OCI-LY1 (cell line): ENCODE results near the gene CLIC4.
A peak's percentile ranks its signal among the peaks of the same experiment; 100 is the strongest.

Source experiments
- H2AFZ ChIP-seq: fragments of 200-600 bp; sonication (generic), shearing (Covaris generic); 2 replicates; pipeline ENCODE4 v1.6.0; 2014; ENCODE audit warnings: antibody characterized with exemption, mild to moderate bottlenecking, low read length
- H3F3A ChIP-seq: fragments of 200-600 bp; sonication (generic), shearing (Covaris generic); 2 replicates; pipeline ENCODE4 v1.6.0; 2014; ENCODE audit warnings: mild to moderate bottlenecking, antibody characterized with exemption, low read length, moderate library complexity; ENCODE audit not compliant: insufficient read depth
- H3K27ac ChIP-seq: fragments of 200-600 bp; sonication (generic); 2 replicates; pipeline ENCODE4 v1.5.1; 2014; ENCODE audit warnings: low read length, mixed run types, mild to moderate bottlenecking, low read depth; ENCODE audit not compliant: poor library complexity, severe bottlenecking
- H3K27me3 ChIP-seq: fragments of 200-600 bp; sonication (generic); 2 replicates; pipeline ENCODE4 v1.6.0; 2014; ENCODE audit warnings: antibody characterized with exemption, mild to moderate bottlenecking, low read length, moderate library complexity; ENCODE audit not compliant: insufficient read depth
- H3K36me3 ChIP-seq: fragments of 200-600 bp; sonication (generic); 2 replicates; pipeline ENCODE4 v1.6.1; 2014; ENCODE audit warnings: mild to moderate bottlenecking, antibody characterized with exemption, low read length, moderate library complexity, mixed read lengths; ENCODE audit not compliant: insufficient read depth
- H3K4me1 ChIP-seq: fragments of 200-600 bp; sonication (generic); 2 replicates; pipeline ENCODE4 v1.5.1; 2014; ENCODE audit warnings: mild to moderate bottlenecking, low read length, moderate library complexity; ENCODE audit not compliant: insufficient read depth, severe bottlenecking
- H3K4me2 ChIP-seq: fragments of 200-600 bp; sonication (generic), shearing (Covaris generic); 2 replicates; pipeline ENCODE4 v1.6.1; 2014; ENCODE audit warnings: low read length
- H3K4me3 ChIP-seq: fragments of 200-600 bp; sonication (generic); 2 replicates; pipeline ENCODE4 v1.5.1; 2014; ENCODE audit warnings: low read length, low read depth, mild to moderate bottlenecking, mixed read lengths; ENCODE audit not compliant: poor library complexity, severe bottlenecking
- H3K79me2 ChIP-seq: fragments of 200-600 bp; shearing (Covaris generic); 2 replicates; pipeline ENCODE4 v1.6.1; 2016; ENCODE audit warnings: mixed run types, low read length, mixed read lengths; ENCODE audit not compliant: insufficient read depth
- H3K9ac ChIP-seq: fragments of 200-600 bp; sonication (generic), shearing (Covaris generic); 2 replicates; pipeline ENCODE4 v1.6.1; 2014; ENCODE audit warnings: mild to moderate bottlenecking, low read length, mixed read lengths
- H3K9me2 ChIP-seq: fragments of 200-600 bp; sonication (generic), shearing (Covaris generic); 2 replicates; pipeline ENCODE4 v1.6.1; 2014; ENCODE audit warnings: low read depth, mild to moderate bottlenecking, low read length, mixed read lengths
- H3K9me3 ChIP-seq: fragments of 200-600 bp; shearing (Covaris generic); 2 replicates; pipeline ENCODE4 v1.6.1; 2014; ENCODE audit warnings: low read length, mixed read lengths
- H4K20me1 ChIP-seq: fragments of 200-600 bp; sonication (generic), shearing (Covaris generic); 2 replicates; pipeline ENCODE4 v1.6.0; 2016; ENCODE audit warnings: mild to moderate bottlenecking, low read length; ENCODE audit not compliant: insufficient read depth
- CTCF ChIP-seq: fragments of 200-600 bp; sonication (generic), shearing (Covaris generic); IDR thresholded peaks from 2 replicates; pipeline ENCODE4 v1.5.1; 2017; ENCODE audit warnings: mild to moderate bottlenecking, antibody characterized with exemption, low read length, moderate library complexity, mixed read lengths
- EZH2 ChIP-seq: fragments of 200-600 bp; sonication (generic), shearing (Covaris generic); IDR thresholded peaks from 2 replicates; pipeline ENCODE4 v1.8.0; 2017; ENCODE audit warnings: borderline replicate concordance, mixed run types, mild to moderate bottlenecking, antibody characterized with exemption, low read length, moderate library complexity, mixed read lengths

Gene CLIC4

GRCh38 chr1:24860841-24861240 lies 115.6 kb downstream of the CLIC4 start:
- Histone ChIP-seq H3K4me3 (no peak overlapping the region), H4K20me1 (no peaks in the 10 kb centered on the region), H2AFZ (no peak overlapping the region), H3K9me2 (no peaks in the 10 kb centered on the region), H3K79me2 (no peaks in the 10 kb centered on the region), H3K4me1 (no peaks in the 10 kb centered on the region), H3K27ac (no peak overlapping the region), H3K27me3 (no peaks in the 10 kb centered on the region), H3K36me3 (no peaks in the 10 kb centered on the region), H3K9ac (no peak overlapping the region), H3K9me3 (no peaks in the 10 kb centered on the region), H3F3A (no peaks in the 10 kb centered on the region), H3K4me2 (no peak overlapping the region)
- TF ChIP-seq CTCF (no peak), EZH2 (no peak)

GRCh38 chr1:24861821-24862727 lies 116.8 kb downstream of the CLIC4 start:
- Histone ChIP-seq H3K4me1 (peaks cover 6% of the 10 kb centered on the region), H3K79me2 (no peaks in the 10 kb centered on the region), H3K27ac (no peak overlapping the region), H3F3A (no peaks in the 10 kb centered on the region), H2AFZ (no peak overlapping the region), H3K4me3 (no peak overlapping the region), H4K20me1 (no peaks in the 10 kb centered on the region), H3K9me2 (no peaks in the 10 kb centered on the region), H3K4me2 (no peak overlapping the region), H3K9ac (no peak overlapping the region), H3K27me3 (no peaks in the 10 kb centered on the region; the same call in 1 of the 2 replicates), H3K36me3 (no peaks in the 10 kb centered on the region), H3K9me3 (no peaks in the 10 kb centered on the region)
- no peak for TF ChIP-seq EZH2
- TF ChIP-seq CTCF: peak; percentile 32; the same call in 1 of the 2 replicates

GRCh38 chr1:24862775-24863483 lies 117.7 kb downstream of the CLIC4 start:
- Histone ChIP-seq H3K4me1 (peaks cover 6% of the 10 kb centered on the region), H3K27me3 (no peaks in the 10 kb centered on the region; the same call in 1 of the 2 replicates), H3K9ac (no peak overlapping the region), H3K9me2 (no peaks in the 10 kb centered on the region), H3K79me2 (no peaks in the 10 kb centered on the region), H2AFZ (no peak overlapping the region), H4K20me1 (no peaks in the 10 kb centered on the region), H3K36me3 (no peaks in the 10 kb centered on the region), H3K4me3 (no peak overlapping the region), H3F3A (no peaks in the 10 kb centered on the region), H3K4me2 (no peak overlapping the region), H3K27ac (no peak overlapping the region), H3K9me3 (no peaks in the 10 kb centered on the region)
- TF ChIP-seq EZH2 (no peak), CTCF (no peak)
